DOHH2 (cell line): Measurements from ENCODE around the gene FBN1.

Source experiments
- EZH2phosphoT487 ChIP-seq: fragments of 200-600 bp; sonication (generic); IDR thresholded peaks from 2 replicates; pipeline ENCODE4 v1.6.1; 2017; ENCODE audit warnings: borderline replicate concordance, mild to moderate bottlenecking, antibody characterized with exemption, low read length, moderate library complexity, mixed read lengths
- TF ChIP-seq, protein P1 (sequence below): fragments of 200-600 bp; sonication (generic); IDR thresholded peaks from one replicate; pipeline ENCODE4 v1.5.1; 2014; ENCODE audit warnings: antibody characterized with exemption, mild to moderate bottlenecking, low read depth, low read length; ENCODE audit not compliant: poor library complexity, severe bottlenecking

- TF ChIP-seq, protein P1, sequence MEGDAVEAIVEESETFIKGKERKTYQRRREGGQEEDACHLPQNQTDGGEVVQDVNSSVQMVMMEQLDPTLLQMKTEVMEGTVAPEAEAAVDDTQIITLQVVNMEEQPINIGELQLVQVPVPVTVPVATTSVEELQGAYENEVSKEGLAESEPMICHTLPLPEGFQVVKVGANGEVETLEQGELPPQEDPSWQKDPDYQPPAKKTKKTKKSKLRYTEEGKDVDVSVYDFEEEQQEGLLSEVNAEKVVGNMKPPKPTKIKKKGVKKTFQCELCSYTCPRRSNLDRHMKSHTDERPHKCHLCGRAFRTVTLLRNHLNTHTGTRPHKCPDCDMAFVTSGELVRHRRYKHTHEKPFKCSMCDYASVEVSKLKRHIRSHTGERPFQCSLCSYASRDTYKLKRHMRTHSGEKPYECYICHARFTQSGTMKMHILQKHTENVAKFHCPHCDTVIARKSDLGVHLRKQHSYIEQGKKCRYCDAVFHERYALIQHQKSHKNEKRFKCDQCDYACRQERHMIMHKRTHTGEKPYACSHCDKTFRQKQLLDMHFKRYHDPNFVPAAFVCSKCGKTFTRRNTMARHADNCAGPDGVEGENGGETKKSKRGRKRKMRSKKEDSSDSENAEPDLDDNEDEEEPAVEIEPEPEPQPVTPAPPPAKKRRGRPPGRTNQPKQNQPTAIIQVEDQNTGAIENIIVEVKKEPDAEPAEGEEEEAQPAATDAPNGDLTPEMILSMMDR, result no peak
- TF ChIP-seq EZH2phosphoT487, result no peak
Measured at GRCh38 chr15:48510976-48511375, 134.5 kb downstream of the FBN1 start.
